Right renal cortex interstitium (tissue), 3 donors: ENCODE data around the gene CBX5. TPM values are rescaled to one million over a fixed set of nuclear protein-coding genes. Genes with fewer than 3 reads are reported as not detected.
"Not testable (repeated sequence)": the region's sequence is repeated elsewhere in the genome, so short reads cannot be mapped to it uniquely, and the experiment has no call there.

ENCODE experiments used
- DNase-seq, 3 donors: peaks; one replicate each; pipeline ENCODE4 v3.0.0-alpha.2; 2013; ENCODE audit warnings: low read depth in 3 of 3, low spot score in 2 of 3
- polyA plus RNA-seq, 3 donors: library from polyadenylated mRNA; unstranded; fragments of 120-200 nt; gene quantifications; one replicate each; pipeline ENCODE4 v1.2.1, GENCODE V29; 2013; ENCODE audit not compliant: insufficient read length in 3 of 3

Gene CBX5
- polyA plus RNA-seq, 3 donors: 118 to 129 (median 125) TPM

DNA sequence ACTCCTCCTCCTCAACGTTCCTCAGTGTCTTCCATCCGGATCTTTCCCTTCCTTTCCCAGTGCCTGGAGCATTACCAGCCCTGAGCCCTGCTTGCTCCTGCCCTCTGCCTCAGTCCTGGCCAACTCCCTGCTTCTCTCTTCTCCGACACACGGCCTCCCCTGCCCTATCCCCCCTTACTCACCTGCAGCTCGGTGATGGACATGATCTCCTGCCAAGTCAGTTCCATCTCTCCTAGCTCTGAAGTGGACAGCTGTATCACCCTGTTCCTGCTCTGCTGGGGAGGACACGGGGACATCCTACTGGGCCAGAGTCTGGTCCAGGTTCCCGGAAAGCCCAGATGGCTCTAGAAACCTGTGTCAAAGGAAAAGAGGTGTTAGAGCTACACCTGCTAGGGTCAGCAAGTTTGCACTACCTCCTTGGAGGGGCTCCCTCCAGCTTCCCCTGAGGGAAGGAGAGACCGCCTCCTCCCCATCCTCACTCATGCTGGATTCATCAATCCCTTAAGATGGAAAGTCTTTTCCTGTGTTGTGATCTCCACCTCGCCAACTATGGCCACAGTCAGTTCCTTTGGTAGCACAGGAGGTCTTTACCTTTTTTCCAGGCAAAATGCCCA is 15.1 kb upstream of the CBX5 start:
- DNase-seq: no peak

DNA sequence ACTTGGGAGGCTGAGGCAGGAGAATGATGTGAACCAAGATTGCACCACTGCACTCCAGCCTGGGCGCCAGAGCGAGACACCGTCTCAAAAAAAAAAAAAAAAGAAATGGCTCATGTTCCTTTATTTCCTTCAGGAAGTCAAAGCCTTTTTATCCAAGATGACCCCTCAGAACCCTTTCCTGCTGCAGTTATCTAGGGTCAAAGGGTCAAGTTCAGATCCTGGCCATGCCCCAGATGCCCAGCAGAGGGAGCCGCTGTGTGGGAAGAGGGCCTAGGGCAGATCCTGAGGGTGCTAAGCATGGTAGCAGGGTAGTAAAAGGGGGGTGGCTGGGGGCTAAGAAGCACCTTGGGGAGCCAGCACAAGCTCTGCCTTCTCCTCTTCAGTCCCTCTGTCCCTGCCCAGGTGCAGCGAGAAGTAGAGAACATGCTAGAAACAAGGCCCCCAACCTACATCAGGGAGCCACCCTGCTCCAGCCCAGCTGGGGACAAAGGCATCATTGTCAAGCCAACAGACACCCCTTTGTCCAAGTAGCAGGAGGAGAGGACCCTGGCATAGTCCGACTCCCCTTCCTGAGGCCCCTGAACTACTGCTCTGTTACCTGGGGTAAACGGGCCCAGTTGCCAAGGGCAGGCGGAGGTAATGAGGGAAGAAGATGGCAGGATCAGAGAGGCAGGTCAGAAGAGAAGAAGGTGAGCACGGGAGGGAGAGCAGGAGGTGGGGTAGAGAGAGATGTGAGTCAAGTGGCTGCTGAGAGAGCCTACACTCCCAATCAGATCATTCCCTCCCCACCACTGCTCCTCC is 14.4 kb upstream of the CBX5 start:
- DNase-seq: no peak

DNA sequence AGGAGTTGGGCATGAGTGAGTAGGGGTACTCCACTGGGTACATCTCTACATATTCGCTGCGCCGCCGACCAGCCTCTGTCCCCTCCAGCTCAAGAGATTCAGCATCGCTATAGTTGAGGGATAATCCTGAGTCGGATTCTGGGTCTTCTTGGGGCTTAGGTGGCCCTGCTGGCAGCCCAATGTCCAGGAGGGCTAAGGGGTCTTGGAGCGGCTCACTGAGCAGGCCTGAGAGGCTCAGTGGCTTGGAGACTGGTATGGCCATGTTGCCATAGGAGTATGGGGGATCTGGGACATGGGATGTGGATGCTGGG is 13.0 kb upstream of the CBX5 start:
- no peak for DNase-seq

DNA sequence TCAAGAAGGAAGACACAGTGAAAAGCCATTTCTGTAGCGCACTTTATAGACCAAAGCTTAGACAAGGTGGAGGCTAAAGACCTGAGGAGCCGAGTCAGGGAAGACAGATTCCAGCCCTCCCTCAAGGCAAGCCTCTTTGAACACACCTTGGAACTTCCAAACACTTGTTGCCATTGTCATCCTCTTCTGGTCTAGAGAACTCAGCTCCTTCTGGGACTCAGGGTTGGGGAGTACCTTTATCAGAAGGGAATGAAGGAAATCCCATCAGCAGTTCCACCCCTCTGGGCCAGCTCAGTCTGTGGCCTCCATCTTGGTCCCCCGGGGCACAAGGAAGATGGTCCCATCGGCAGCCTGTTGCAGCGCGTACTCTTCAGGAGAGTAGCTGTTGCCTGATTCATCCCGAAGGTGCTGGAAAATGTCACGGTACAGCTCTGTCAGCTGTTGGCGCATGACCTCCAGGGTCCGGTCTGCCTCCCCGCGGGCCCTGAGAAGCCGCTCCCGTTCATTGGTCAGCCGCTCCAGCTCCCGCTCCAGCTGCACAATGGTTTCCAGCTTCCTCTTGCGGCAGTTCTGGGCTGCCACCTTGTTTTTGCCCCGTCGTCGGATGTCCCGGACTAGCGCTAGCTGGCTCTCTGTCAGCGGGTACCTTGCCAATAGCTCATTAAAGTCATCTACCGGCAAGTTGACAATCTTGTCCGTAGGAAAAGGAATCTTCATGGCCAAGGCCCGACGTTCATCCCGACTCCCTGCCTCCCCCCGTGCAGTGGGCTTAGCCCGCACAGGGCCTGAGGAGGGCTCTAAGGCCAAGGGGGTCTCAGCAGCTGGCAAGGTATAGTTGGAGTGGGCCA is 12.4 kb upstream of the CBX5 start:
- DNase-seq: no peak

DNA sequence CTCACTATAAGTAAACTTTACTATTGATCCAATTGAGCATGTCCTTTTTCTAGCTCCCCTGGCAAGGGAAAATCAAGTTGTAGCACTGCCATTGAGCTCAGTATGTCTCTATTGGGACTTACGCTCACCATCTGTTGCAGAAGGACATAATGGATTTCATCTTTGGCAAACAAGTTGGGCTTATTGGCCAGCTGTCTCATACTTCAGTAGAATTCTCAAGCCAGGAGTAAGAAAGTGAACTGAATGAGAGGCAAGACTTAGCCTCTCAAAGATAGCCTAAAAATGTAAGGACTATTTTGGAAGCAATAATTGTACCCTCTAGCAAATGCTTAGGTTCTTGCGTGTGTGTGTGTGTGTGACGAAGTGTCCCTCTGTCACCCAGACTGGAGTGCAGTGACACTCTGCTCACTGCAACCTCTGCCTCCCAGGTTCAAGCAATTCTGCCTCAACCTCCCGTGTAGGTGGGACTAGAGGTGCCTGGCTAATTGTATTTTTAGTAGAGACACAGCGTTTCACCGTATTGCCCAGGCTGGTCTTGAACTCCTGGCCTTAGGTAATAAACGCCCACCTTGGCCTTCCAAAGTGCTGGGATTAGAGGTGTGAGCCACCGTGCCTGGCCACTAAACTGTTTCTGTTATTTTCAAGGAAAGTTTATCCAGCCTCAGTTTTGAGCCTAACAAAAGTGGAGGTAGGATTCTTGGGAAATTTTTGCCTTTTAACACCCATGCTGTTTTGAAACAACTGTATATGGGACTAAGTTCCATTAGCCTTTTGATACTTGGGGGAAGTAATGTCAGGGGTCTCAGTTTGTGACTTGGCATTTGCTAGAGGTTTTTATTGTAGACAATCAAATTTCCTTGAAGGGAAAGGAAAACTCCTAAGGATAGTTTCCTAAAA is 7.6 kb upstream of the CBX5 start:
- no peak for DNase-seq

DNA sequence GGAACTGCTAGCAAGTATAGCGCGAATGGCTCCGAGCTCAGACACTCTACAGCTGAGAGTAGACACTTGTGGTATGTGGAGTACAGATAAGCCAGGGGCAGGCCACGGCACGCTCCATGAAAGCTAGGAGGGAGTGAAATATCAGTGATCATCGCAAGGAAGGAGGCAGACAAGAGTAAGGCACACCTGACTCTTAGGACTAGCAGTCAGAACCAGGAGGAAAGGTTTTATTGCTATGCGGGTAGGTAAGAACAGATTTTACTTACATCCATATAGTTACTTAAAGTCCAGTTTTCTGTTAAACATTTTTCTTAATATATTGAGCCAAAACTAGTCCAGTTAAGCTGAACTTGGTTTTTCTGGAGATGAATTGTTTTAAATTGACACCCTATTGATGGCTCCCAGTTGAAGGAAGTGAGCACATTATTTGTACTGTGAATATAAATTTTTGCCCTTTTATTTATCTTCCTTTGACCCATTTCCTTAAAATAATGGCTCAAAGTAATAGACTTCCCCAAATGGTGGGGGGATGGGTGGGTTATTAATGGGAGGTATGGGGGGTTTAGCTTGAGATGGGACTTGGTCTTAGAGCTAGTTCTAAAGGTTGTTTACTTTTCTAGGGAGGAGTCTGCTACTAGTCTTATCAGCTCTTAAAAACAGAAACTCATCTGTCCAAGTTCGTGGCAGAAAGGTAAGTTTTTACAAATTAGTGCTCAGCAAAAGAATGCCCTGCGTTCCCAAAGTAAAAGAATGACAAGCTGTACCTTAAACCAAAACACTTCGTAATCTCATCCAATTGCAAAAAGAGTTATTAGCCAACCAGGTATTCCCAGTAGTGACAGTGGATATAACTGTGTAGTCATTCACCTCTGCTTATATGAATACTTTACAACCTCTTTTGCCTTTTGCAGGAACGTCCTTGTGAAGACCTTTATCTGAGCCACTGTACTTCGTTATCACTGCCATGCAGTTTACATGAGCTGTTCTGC is 6.4 kb upstream of the CBX5 start:
- DNase-seq: no peak

DNA sequence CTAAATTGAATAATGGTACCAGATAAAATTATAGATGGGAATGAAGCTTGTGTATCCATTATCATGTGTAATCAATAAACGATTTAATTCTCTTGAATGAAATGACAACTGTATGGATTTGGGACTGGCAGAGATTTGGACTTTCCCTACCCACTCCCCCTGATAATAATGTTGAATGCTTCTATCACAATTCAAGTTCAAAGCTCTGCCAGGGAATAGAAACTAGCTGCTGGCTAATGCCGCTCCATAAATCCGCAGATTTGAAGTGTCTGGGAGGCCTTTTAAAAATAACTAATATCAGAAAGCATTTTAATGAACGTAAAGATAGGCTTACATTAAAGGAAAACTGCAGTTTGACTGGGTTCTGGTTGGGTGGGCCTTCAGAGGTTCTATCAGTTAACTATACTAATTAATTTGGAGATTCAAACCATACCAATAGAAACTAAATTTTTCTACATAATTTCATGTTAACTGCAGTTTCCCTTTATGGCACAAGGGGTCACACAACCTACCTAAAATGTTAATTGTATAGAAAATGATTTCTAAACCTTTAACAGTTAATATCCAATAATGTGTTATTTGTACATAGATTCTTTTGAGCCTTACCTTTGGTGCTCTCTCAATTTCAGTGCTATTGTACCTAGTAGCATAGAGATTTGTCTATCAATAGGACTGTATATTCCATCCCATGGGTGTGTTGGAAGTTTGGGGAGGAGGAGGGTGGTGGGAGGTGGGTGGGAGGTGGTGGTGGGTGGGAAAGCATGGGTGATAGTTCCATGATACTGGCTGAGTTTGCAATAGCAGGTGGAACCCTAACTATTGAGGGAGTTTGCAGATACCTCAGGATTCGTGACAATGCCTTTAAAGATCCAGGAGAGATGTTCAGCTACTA is 5.5 kb upstream of the CBX5 start:
- no peak for DNase-seq

DNA sequence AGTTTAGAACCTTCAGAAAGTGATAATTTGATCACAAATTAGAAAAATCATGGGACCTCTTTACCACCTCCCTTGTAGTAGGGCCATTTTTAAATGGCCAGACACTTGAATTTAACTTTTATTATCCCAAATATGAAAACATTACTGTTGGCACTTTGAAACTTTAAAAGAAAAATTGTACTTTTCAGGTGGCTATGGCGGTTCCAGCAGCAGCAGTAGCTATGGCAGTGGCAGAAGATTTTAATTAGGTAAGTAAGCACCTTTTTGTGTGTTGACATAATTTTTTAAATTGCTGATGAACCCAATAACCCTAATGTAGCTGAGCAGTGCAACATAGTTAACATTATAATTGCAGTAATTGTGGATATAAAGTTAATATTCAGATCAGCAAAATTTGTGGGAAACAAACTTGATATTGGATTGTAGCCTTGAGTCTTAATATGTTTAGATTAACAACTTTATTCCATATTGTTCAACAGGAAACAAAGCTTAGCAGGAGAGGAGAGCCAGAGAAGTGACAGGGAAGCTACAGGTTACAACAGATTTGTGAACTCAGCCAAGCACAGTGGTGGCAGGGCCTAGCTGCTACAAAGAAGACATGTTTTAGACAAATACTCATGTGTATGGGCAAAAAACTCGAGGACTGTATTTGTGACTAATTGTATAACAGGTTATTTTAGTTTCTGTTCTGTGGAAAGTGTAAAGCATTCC is 4.3 kb upstream of the CBX5 start:
- DNase-seq: not testable (repeated sequence)

DNA sequence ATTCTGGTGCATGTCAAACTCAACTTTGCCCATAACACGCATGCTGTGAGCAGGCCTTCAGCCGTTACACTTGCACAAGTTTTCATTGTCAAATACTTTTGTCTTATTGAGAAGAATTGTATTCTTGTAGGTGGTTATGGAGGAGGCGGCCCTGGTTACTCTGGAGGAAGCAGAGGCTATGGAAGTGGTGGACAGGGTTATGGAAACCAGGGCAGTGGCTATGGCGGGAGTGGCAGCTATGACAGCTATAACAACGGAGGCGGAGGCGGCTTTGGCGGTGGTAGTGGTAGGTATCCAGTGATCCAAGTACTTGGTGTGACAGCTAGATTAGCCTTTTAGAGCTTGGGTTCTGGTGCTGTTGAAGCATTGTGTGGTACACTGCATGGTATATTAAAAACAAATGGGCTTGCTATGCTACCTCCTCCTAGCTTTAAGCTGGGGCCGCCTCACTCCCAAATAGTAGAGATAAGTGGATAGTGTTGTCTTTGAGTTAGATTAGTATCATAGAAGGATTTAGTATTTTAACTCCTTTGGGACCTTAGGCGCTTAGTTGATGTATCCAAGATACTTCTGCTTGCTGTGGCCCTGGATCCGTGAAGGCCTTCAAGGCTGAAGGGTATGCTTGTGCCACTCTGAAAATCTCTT is 3.1 kb upstream of the CBX5 start:
- no peak for DNase-seq

DNA sequence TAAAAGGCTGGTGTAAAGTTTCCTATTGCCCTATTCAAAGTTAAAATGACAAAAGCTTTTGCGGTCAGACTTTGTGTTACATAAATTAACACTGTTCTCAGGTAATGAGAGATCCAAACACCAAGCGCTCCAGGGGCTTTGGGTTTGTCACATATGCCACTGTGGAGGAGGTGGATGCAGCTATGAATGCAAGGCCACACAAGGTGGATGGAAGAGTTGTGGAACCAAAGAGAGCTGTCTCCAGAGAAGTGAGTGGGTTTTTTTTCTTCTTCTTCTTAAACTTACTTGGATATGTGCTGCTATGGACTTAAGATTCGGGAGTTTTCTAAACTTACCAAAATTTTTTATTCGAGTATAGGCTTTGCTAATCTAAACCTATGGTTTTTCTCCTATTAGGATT is 1.8 kb upstream of the CBX5 start:
- not testable (repeated sequence) for DNase-seq

DNA sequence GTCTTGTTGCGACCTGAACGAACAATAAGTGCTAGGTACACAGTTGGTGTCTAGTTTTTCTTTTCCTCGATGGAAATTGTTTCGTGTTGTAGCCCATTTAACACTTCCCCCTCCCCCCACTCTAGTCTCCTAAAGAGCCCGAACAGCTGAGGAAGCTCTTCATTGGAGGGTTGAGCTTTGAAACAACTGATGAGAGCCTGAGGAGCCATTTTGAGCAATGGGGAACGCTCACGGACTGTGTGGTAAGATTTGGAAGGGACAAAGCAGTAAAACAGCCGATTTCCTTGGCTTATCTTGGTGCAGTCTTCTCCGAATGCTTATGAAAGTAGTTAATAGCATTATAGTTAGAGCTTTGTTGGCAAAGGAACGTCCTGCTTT is 1.3 kb upstream of the CBX5 start:
- DNase-seq: not testable (repeated sequence)

DNA sequence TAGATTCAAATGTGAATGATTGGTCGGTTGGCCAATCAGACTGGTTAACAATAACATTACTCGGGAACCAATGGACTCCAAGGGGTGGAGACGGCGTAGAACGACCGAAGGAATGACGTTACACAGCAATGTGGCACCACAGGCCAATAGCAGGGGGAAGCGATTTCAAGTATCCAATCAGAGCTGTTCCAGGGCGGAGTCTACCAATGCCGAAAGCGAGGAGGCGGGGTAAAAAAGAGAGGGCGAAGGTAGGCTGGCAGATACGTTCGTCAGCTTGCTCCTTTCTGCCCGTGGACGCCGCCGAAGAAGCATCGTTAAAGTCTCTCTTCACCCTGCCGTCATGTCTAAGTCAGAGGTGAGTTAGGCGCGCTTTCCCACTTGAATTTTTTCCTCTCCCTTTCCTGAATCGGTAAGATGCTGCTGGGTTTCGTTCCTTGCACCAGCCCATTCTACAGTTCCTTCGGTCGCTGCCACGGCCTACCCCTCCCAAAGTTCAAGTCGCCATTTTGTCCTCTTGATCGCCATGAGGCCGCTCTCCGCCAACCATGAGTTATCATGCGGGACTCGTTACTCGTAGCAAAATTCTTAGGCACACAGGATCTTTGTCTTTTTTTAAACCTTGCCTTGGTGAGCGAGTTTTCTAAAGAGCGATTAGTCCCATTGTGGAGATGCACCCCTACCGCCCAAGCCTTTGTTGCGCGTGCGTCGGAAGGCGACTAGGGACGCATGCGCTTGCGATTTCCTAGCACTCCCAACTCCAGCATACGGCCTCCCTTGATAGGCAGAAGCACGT is 742 bp upstream of the CBX5 start, which contains the start of gene HNRNPA1:
Gene HNRNPA1 (plus strand): TSS at position 259 of the 793 bp plus-strand sequence. CDS start 82 bp downstream, at position 341.
- peak; percentile 95 to 100 (median 99) for DNase-seq

DNA sequence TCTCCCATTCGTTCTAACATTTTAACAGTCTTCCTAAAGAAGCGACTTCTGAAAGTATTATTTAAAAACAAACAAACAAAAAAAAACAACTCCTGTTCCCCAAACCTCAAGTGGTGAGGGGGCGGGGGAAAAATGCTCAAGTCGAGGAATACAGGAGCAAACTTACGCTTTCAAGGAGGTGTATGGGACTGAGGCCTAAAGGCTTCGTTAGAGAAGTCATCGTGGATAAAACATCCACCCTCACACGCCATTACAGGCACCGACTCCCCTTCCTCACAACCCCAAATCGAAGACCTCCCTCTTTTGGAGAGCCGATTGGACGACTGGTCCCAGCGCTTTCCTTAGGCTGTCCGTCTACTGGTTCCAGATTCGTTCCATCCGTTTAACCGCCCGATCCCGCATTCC is 693 bp downstream of the CBX5 start:
- DNase-seq: no peak

DNA sequence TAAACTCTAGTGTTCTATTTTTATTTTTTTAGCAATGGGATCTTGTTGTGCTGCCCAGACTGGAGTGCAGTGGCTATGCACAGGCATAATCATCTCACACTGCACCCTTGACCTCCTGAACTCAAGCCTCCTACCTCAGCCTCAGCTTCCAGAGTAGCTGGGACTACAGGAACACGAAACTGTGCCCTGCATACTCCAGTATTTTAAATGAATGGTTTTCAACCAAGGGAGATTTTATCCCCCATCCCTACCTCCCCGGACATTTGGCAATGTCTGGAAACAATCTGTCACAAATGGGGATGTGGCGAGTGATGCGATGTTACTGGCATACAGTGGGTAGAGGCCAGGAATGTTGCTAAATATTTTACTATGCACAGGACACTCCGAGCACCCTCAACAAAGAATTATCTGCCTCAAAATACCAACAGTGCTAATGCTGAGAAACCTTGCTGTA is 2.1 kb downstream of the CBX5 start:
- no peak for DNase-seq

DNA sequence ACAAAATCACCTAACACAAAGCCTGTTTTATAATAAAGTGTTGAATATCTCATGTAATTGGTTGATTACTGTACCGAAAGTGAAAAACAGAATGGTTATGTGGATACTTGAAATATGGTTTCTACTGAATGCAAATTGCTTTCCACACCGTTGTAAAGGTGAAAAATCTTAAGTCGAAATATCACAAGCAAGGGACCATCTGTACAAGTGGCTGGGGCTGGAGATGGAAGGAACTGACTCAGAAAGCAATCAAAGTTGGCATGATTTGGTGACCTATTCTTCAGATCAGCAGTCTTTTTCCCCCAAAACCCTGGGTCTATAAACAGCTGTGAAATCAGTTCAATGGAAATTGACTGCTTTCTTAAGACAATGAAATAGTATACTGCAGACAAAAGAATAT is 3.6 kb downstream of the CBX5 start:
- no peak for DNase-seq

DNA sequence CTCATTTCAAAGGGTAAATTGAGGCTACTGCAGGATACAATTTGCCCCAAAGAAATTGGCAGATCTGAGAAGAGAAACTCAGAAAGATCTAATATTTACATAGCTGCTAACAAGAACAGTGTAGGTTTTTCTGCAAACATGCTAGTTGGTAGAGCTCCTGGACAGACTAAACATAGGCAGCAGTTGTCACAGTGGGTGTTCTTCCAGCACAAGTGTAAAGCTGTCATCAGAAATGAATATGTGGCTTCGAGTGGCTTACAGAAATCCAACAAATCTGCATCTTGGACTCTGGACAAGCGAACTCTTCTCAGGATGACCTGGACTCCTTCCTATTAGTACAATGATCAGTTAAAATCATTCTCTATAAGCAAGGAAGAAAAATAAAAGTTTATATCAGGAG is 5.9 kb downstream of the CBX5 start:
- no peak for DNase-seq
